Breast epithelium (tissue), 4 donors: ENCODE data around the gene RAP1GAP2. TPM values are rescaled to one million over a fixed set of nuclear protein-coding genes. Genes with fewer than 3 reads are reported as not detected.
A peak's percentile ranks its signal among the peaks of the same experiment; 100 is the strongest.

Experiments used
- DNase-seq, 2 donors: peaks; one replicate each; pipeline ENCODE4 v3.0.0-alpha.2; 2019; ENCODE audit warnings: low spot score in 2 of 2
- H3K27ac ChIP-seq, 2 donors: fragments of 200-600 bp; sonication (generic) in 1 of 2; one replicate each; pipeline ENCODE4 v1.5.1; 2016 to 2019; ENCODE audit warnings: mild to moderate bottlenecking in 1 of 2
- H3K27me3 ChIP-seq, 2 donors: fragments of 200-600 bp; sonication (generic) in 1 of 2; one replicate each; pipeline versions ENCODE4 v1.5.1 to v1.6.0; 2017 to 2019; ENCODE audit warnings: control low read depth in 1 of 2, mild to moderate bottlenecking in 1 of 2
- H3K36me3 ChIP-seq: fragments of 200-600 bp; one replicate; pipeline ENCODE4 v1.5.1; 2019
- H3K4me1 ChIP-seq, 2 donors: fragments of 200-600 bp; sonication (generic); one replicate each; pipeline ENCODE4 v1.5.1; 2016 to 2019; ENCODE audit warnings: control low read depth in 1 of 2
- H3K4me3 ChIP-seq, 3 donors: fragments of 200-600 bp; sonication (generic); 1 replicate in 2 of 3; 2 replicates in 1 of 3; pipeline ENCODE4 v1.5.1; 2016 to 2019; ENCODE audit warnings: mild to moderate bottlenecking in 3 of 3, moderate library complexity in 2 of 3
- H3K9me3 ChIP-seq, 2 donors: fragments of 200-600 bp; sonication (generic) in 1 of 2; one replicate each; pipeline ENCODE4 v1.5.1; 2016 to 2019; ENCODE audit warnings: control low read depth in 1 of 2
- POLR2A ChIP-seq: fragments of 450-650 bp; IDR thresholded peaks from one replicate; pipeline ENCODE4 v1.6.1; 2016; ENCODE audit warnings: antibody characterized with exemption, mild to moderate bottlenecking, moderate library complexity
- POLR2AphosphoS5 ChIP-seq, 3 donors: sonication (generic); formaldehyde crosslinking; IDR thresholded peaks; one replicate each; pipeline ENCODE4 v1.6.1; 2017; ENCODE audit warnings: antibody characterized with exemption in 3 of 3
- intact Hi-C: fragments of 100-400 bp; cut with DNase I; formaldehyde crosslinking; loops from one replicate; pipeline ENCODE4 v1.15.1; 2023; ENCODE audit warnings: low total_unique reads
- total RNA-seq, 3 donors: library from RNA; depleted of rRNA; stranded (reverse); fragments of >200 nt; gene quantifications; one replicate each; pipeline ENCODE4 v1.1.0, GENCODE V29; 2016
- TF ChIP-seq, protein P1 (sequence below), 3 donors: fragments of 450-650 bp; IDR thresholded peaks; one replicate each; pipeline ENCODE4 v1.5.1; 2016 to 2017; ENCODE audit warnings: antibody characterized with exemption in 3 of 3, mild to moderate bottlenecking in 3 of 3, moderate library complexity in 3 of 3

The RAP1GAP2 gene
- total RNA-seq, 3 donors from 2014 or later, result 5.3 to 23.4 (median 10.8) TPM

DNA sequence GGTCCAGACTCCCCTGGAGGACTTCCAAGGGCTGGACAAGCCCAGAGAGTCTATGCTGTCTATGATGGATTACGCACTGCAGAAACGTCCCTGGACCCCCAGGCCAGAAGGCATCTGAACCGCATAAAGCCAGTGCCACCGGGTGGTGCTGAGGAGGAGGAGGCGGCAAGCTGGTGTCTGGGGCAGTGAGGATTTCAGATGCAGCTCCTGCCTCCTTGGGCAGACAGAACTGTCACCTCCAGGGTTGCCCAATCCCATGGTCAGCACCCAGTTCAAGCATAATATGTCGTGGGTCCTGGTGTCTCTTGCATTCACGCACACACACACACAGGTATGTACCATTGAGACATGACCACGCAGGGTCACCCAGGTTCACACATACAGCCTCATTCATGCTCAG lies 25.6 kb downstream of the RAP1GAP2 start:
- Histone ChIP-seq H3K4me3 (no peak overlapping the region), H3K4me1 (no peaks in the 10 kb centered on the region), H3K27ac (no peak overlapping the region), H3K36me3 (no peaks in the 10 kb centered on the region), H3K27me3 (peaks cover 0 to 7% of the 10 kb centered on the region in 2 donors), H3K9me3 (no peaks in the 10 kb centered on the region)
- TF ChIP-seq, protein P1, sequence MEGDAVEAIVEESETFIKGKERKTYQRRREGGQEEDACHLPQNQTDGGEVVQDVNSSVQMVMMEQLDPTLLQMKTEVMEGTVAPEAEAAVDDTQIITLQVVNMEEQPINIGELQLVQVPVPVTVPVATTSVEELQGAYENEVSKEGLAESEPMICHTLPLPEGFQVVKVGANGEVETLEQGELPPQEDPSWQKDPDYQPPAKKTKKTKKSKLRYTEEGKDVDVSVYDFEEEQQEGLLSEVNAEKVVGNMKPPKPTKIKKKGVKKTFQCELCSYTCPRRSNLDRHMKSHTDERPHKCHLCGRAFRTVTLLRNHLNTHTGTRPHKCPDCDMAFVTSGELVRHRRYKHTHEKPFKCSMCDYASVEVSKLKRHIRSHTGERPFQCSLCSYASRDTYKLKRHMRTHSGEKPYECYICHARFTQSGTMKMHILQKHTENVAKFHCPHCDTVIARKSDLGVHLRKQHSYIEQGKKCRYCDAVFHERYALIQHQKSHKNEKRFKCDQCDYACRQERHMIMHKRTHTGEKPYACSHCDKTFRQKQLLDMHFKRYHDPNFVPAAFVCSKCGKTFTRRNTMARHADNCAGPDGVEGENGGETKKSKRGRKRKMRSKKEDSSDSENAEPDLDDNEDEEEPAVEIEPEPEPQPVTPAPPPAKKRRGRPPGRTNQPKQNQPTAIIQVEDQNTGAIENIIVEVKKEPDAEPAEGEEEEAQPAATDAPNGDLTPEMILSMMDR (IDR thresholded peaks at IDR 0.05), result no peak
- TF ChIP-seq POLR2A (no peak), POLR2AphosphoS5 (IDR thresholded peaks at IDR 0.05) (no peak)
- intact Hi-C loops, result no loop called here
- no peak for DNase-seq

DNA sequence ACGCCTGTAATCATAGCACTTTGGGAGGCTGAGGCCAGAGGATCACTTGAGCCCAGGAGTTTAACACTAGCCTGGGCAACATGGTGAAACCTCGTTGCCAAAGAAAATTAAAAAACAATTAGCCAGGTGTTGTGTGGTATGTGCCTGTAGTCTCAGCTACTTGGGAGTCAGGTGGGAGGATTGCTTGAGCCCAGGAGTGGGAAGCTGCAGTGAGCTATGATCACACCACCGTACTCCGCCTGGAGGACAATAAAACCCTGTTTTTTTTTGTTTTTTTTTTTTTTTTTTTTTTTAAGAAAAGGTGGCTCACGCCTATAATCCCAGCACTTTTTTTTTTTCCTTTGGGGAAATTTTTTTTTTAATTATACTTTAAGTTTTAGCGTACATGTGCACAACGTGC lies 26.1 kb downstream of the RAP1GAP2 start:
- no peak overlapping the region for H3K27ac ChIP-seq
- H3K9me3 ChIP-seq, result no peaks in the 10 kb centered on the region
- H3K27me3 ChIP-seq, result peaks cover 0 to 7% of the 10 kb centered on the region in 2 donors
- H3K4me3 ChIP-seq, result no peak overlapping the region
- H3K4me1 ChIP-seq, result no peaks in the 10 kb centered on the region
- H3K36me3 ChIP-seq, result no peaks in the 10 kb centered on the region
- DNase-seq, result no peak
- TF ChIP-seq, protein P1 (IDR thresholded peaks at IDR 0.05), result no peak
- TF ChIP-seq POLR2A (no peak), POLR2AphosphoS5 (IDR thresholded peaks at IDR 0.05) (no peak)
- intact Hi-C loops, result no loop called here

DNA sequence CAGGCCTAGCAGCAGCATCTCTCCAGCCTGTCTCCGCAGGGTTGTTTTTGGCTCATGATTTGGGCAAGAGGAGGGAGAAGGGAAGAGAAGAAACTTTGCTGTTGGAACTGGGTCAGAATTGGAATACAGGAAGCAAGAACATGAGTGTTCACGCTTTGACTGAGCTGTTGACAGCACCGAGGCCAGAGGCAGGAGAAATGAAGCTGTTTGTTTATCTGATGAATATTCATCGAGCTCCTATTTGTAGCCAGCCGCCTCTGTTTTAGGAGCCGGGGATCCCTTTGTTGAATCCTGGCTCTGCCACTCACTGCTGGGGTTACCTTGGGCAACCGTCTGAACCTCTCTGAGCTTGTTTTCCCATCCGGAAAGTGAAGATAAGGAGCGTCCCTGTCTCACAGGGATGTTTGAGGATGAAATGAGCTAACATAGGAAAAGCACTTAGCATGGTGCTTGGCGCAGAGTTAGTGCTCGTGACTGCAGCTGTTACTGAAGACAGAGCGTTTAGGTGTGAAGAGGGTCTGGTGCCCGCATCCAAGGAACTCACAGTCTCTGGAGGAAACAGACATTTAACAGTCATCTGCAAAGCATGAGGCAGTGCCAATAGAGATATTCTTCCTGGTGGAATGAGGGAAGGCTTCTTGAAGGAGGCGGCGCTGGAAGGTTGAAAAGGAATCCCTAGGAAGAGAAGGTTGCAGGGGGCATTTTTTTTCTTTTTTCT lies 29.2 kb downstream of the RAP1GAP2 start:
- Histone ChIP-seq H3K4me1 (no peaks in the 10 kb centered on the region), H3K27me3 (peaks cover 0 to 7% of the 10 kb centered on the region in 2 donors), H3K27ac (no peak overlapping the region), H3K9me3 (no peaks in the 10 kb centered on the region), H3K4me3 (no peak overlapping the region), H3K36me3 (no peaks in the 10 kb centered on the region)
- DNase-seq, result no peak
- intact Hi-C loops, result no loop called here
- TF ChIP-seq POLR2A, result no peak
- no peak for TF ChIP-seq POLR2AphosphoS5 (IDR thresholded peaks at IDR 0.05)
- TF ChIP-seq, protein P1 (IDR thresholded peaks at IDR 0.05), result no peak

DNA sequence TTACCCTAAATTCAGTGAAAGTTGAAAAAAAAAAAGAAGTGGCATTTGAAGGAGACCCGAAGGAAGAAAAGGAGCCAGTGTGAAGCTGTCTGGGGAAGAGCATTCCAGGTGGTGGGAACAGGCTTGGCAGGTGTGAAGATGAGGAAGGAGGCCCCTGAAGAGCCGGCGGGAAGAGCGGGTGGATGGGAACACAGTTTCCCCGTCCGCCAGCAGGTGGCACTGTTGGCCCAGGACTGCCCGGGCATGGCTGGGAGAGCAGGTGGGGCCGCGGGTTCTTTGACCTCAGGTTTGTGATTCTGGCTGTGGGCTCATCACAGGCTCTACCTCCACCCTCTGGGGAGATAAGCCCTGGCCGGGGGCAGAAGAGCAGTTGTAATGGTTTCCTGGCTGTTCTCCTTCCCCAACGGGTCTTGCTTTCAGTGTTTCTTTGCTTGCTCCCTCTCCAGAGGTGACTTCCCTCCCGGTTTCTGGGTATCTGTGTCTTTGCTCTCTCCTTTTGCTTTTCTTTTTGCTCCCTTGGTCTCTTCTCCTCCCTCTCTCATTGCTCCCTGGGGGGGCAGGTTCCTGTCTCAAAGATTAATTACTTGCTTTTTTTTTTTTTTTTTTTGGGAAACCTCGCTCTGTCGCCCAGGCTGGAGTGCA lies 32.3 kb downstream of the RAP1GAP2 start:
- Histone ChIP-seq H3K27ac (no peak overlapping the region), H3K36me3 (no peaks in the 10 kb centered on the region), H3K4me1 (no peaks in the 10 kb centered on the region), H3K9me3 (no peaks in the 10 kb centered on the region), H3K4me3 (no peak overlapping the region), H3K27me3 (no peaks in the 10 kb centered on the region)
- intact Hi-C loops, result no loop called here
- peak in 1 of 2 donors; percentile 70 for DNase-seq
- no peak for TF ChIP-seq POLR2A
- TF ChIP-seq, protein P1 (IDR thresholded peaks at IDR 0.05), result peak in 2 of 3 donors; percentile 77 to 82
- no peak for TF ChIP-seq POLR2AphosphoS5 (IDR thresholded peaks at IDR 0.05)

DNA sequence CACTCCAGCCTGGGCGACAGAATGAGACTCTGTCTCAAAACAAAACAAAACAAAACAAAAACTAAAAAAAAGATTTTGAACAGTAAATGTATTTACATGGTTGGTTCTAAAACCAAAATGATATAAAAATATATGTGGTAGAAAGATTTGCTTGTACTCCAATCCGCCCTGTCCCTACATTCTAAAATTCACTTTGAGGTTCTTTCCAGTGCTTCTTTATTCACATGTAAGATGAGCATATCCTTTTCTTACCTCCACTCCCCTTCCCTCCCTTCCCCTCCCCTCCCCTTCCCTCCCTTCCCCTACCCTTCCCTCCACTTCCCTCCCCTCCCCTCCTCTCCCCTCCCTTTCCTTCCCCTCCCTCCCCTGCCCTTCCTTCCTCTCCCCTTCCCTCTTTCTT lies 34.4 kb downstream of the RAP1GAP2 start:
- H3K36me3 ChIP-seq, result no peaks in the 10 kb centered on the region
- TF ChIP-seq POLR2AphosphoS5 (IDR thresholded peaks at IDR 0.05) (no peak), POLR2A (no peak)
- TF ChIP-seq, protein P1 (IDR thresholded peaks at IDR 0.05), result no peak

More for the DNA sequence above, 34.4 kb downstream of the RAP1GAP2 start:
- Histone ChIP-seq H3K4me1 (no peaks in the 10 kb centered on the region), H3K9me3 (no peaks in the 10 kb centered on the region), H3K27ac (no peak overlapping the region), H3K27me3 (no peaks in the 10 kb centered on the region), H3K4me3 (no peak overlapping the region)
- intact Hi-C loops, result no loop called here
- no peak for DNase-seq
